ENCODE data around the gene ARHGEF3. TPM values are rescaled to one million over a fixed set of nuclear protein-coding genes. Genes with fewer than 3 reads are reported as not detected.

ARHGEF3 gene
- total RNA-seq, 1 experiment from 2014 or later: 4.4 TPM

- H3K79me1 ChIP-seq (ENCODE audit: insufficient read depth, low read depth, low read length, poor library complexity, severe bottlenecking): no peaks in the 10 kb centered on the region
- no peaks in the 10 kb centered on the region for H3K9me3 ChIP-seq (ENCODE audit: control insufficient read depth, low read depth, low read length)
- H3T11ph ChIP-seq (ENCODE audit: low read length): no peak overlapping the region
- H3K4me1 ChIP-seq (ENCODE audit: insufficient read depth, low read length): no peaks in the 10 kb centered on the region; the same call in 1 of the 2 replicates
- H2BK120ac ChIP-seq (ENCODE audit: low read depth, low read length, poor library complexity, severe bottlenecking): no peak overlapping the region
- Mint-ChIP-seq H3K9me3 (peaks cover 1 to 2% of the 10 kb centered on the region in 2 experiments), H3K4me3 (no peak overlapping the region), H3K36me3 (ENCODE audit: insufficient read depth in 1 of 3, low read depth in 3 of 3) (peaks cover under 1 to 2% (median 1%) of the 10 kb centered on the region in 3 experiments; a peak in 5 of 7 replicates), H3K27me3 (ENCODE audit: low read depth) (peaks cover 38% of the 10 kb centered on the region), H3K4me1 (peaks cover 3% of the 10 kb centered on the region in 2 experiments; a peak in 3 of 4 replicates), H3K27ac (no peak overlapping the region)
- no peak overlapping the region for H4K5ac ChIP-seq (ENCODE audit: insufficient read length, low read depth, low read length)
- H2BK15ac ChIP-seq (ENCODE audit: low read depth, low read length): no peak overlapping the region
- H3K4ac ChIP-seq (ENCODE audit: low read depth, low read length): no peak overlapping the region
- no peak overlapping the region for H4K91ac ChIP-seq (ENCODE audit: insufficient read length, low read depth, low read length)
- H3K18ac ChIP-seq (ENCODE audit: insufficient read length, low read depth, low read length): no peak overlapping the region
- no peak overlapping the region for H2AFZ ChIP-seq (ENCODE audit: low read length)
- WGBS (ENCODE audit: extremely low coverage, insufficient read length, low lambda C conversion rate): no CpG with 5 or more reads among the region's 1 CpG
- H2BK20ac ChIP-seq (ENCODE audit: low read depth, low read length, poor library complexity, severe bottlenecking): no peak overlapping the region
- no peak overlapping the region for H3K23ac ChIP-seq (ENCODE audit: insufficient read length, low read depth, low read length)
- no peak overlapping the region for H3K14ac ChIP-seq (ENCODE audit: insufficient read depth, low read length)
- no peaks in the 10 kb centered on the region for H3K23me2 ChIP-seq (ENCODE audit: insufficient read length, low read depth, low read length, poor library complexity, severe bottlenecking)
- H2BK12ac ChIP-seq (ENCODE audit: insufficient read length, low read depth, low read length): no peak overlapping the region
- H4K20me1 ChIP-seq (ENCODE audit: control insufficient read depth, insufficient read depth, insufficient read length): no peaks in the 10 kb centered on the region
- H2BK5ac ChIP-seq (ENCODE audit: insufficient read length, low read length): no peak overlapping the region
- no peak overlapping the region for H4K8ac ChIP-seq (replicated peaks; ENCODE audit: insufficient read length, low read depth, low read length)
- H3K79me2 ChIP-seq (ENCODE audit: insufficient read depth, low read length): no peaks in the 10 kb centered on the region
- no peak overlapping the region for H3K27ac ChIP-seq (ENCODE audit: insufficient read length, low read depth, low read length)
- H3K9ac ChIP-seq (ENCODE audit: extremely low read depth, insufficient read length, low read length): no peak overlapping the region
- TF ChIP-seq CTCF (conservative IDR thresholded peaks at IDR 0.05): no peak
- no peak overlapping the region for H3K56ac ChIP-seq (ENCODE audit: insufficient read length, low read depth, low read length)
- peaks cover under 1% of the 10 kb centered on the region; the same call in 1 of the 2 replicates for H3K27me3 ChIP-seq (ENCODE audit: insufficient read depth, low read length)
- H2AK5ac ChIP-seq (ENCODE audit: insufficient read length, low read length): no peak overlapping the region
- no peak overlapping the region for H3K4me2 ChIP-seq (ENCODE audit: insufficient read depth, insufficient read length, low read length)
- DNase-seq: no peak
Measured at GRCh38 chr3:56689303-56689702, 112.4 kb downstream of the ARHGEF3 start.
